H1 (cell line): ENCODE data around the gene RNU11. TPM values are rescaled to one million over a fixed set of nuclear protein-coding genes. Genes with fewer than 3 reads are reported as not detected.

Experiments
- CTCF ChIA-PET: fragments of 300-600 bp; sonication (Branson Sonifier 250); formaldehyde crosslinking; loops from one replicate; lab custom pipeline; 2021; ENCODE audit not compliant: partially characterized antibody; lab: Charles Lee
- POLR2A ChIA-PET: fragments of 300-600 bp; sonication (Branson Sonifier 250); formaldehyde crosslinking; loops from one replicate; lab custom pipeline; 2021; ENCODE audit warnings: inconsistent platforms; ENCODE audit not compliant: partially characterized antibody; lab: Charles Lee
- DNase-seq, 2 experiments: peaks; one replicate each; pipeline versions ENCODE4 v3.0.0 to v3.0.0-alpha.2; 2010 to 2022; ENCODE audit warnings: low spot score in 2 of 2, low read depth in 1 of 2, mixed read lengths in 1 of 2
- FAIRE-seq: peaks from 2 replicates; lab custom pipeline; 2011; peaks lifted over from hg19 to GRCh38; lab: Jason Lieb, UNC
- H2AFZ ChIP-seq: 2 replicates; pipeline ENCODE4 v1.8.1; 2012; ENCODE audit warnings: low read length, inconsistent platforms
- H2AK5ac ChIP-seq: 2 replicates; pipeline ENCODE4 v1.6.1; 2013; ENCODE audit warnings: low read depth, low read length
- H2BK120ac ChIP-seq: replicated peaks from 2 replicates; pipeline ENCODE3; 2013; ENCODE audit warnings: low read depth, low read length, inconsistent platforms
- H2BK12ac ChIP-seq: 2 replicates; pipeline ENCODE4 v1.6.1; 2013; ENCODE audit warnings: low read depth, low read length
- H2BK15ac ChIP-seq: 2 replicates; pipeline ENCODE4 v1.6.1; 2013; ENCODE audit warnings: low read length
- H2BK20ac ChIP-seq: 2 replicates; pipeline ENCODE4 v1.6.1; 2013; ENCODE audit warnings: low read length
- H2BK5ac ChIP-seq: 2 replicates; pipeline ENCODE4 v1.6.1; 2013; ENCODE audit warnings: low read depth, low read length
- H3K14ac ChIP-seq: 2 replicates; pipeline ENCODE4 v1.6.1; 2013; ENCODE audit warnings: inconsistent platforms; ENCODE audit not compliant: insufficient read length
- H3K18ac ChIP-seq: 2 replicates; pipeline ENCODE4 v1.6.1; 2013; ENCODE audit warnings: low read length; ENCODE audit errors: extremely low read depth
- H3K23ac ChIP-seq: 2 replicates; pipeline ENCODE4 v1.6.1; 2013; ENCODE audit warnings: inconsistent platforms; ENCODE audit not compliant: insufficient read length
- H3K23me2 ChIP-seq: 2 replicates; pipeline ENCODE4 v1.6.1; 2013; ENCODE audit warnings: low read depth, low read length
- H3K27ac ChIP-seq: 2 replicates; pipeline ENCODE4 v1.6.1; 2011; ENCODE audit warnings: low read depth, low read length, inconsistent platforms
- H3K27me3 ChIP-seq, 4 experiments: replicated peaks in 1 of 4; 1 replicate in 1 of 4; 2 replicates in 3 of 4; pipeline versions ENCODE4 v1.6.1 to v1.8.1; 2011 to 2013; ENCODE audit warnings: low read length in 3 of 4, mild to moderate bottlenecking in 3 of 4, inconsistent platforms in 2 of 4, mixed read lengths in 2 of 4, moderate library complexity in 1 of 4; ENCODE audit not compliant: control insufficient read depth in 3 of 4, insufficient read depth in 3 of 4; ENCODE audit errors: extremely low read depth in 1 of 4
- H3K36me3 ChIP-seq, 4 experiments: 2 replicates each; pipeline versions ENCODE4 v1.6.1 to v1.8.1; 2011 to 2013; ENCODE audit warnings: mild to moderate bottlenecking in 4 of 4, low read length in 3 of 4, moderate library complexity in 2 of 4, control low read depth in 1 of 4, inconsistent platforms in 1 of 4; ENCODE audit not compliant: insufficient read depth in 4 of 4, control insufficient read depth in 2 of 4
- H3K4ac ChIP-seq: replicated peaks from 2 replicates; pipeline ENCODE3; 2013; ENCODE audit warnings: low read length, low read depth, mixed read lengths, inconsistent platforms; ENCODE audit not compliant: insufficient read length
- H3K4me1 ChIP-seq, 4 experiments: replicated peaks in 1 of 4; 1 replicate in 1 of 4; 2 replicates in 3 of 4; pipeline versions ENCODE4 v1.6.1 to v1.8.1; 2011 to 2013; ENCODE audit warnings: low read length in 3 of 4, inconsistent platforms in 2 of 4, mixed read lengths in 1 of 4; ENCODE audit not compliant: insufficient read depth in 4 of 4, control insufficient read depth in 3 of 4
- H3K4me2 ChIP-seq, 2 experiments: 2 replicates each; pipeline versions ENCODE4 v1.6.1 to v1.8.1; 2011 to 2013; ENCODE audit warnings: low read depth in 2 of 2, low read length in 2 of 2, control low read depth in 1 of 2, inconsistent platforms in 1 of 2, mild to moderate bottlenecking in 1 of 2; ENCODE audit not compliant: insufficient read depth in 1 of 2
- H3K4me3 ChIP-seq, 4 experiments: fragments of 200-600, 300-600 bp in 1 of 4; sonication (generic), shearing (Covaris generic), sonication (Bioruptor Twin) in 1 of 4; 2 replicates each; pipeline versions ENCODE4 v1.5.1 to v1.8.1; 2011 to 2016; ENCODE audit warnings: low read length in 4 of 4, low read depth in 3 of 4, control low read depth in 2 of 4, inconsistent platforms in 2 of 4, mild to moderate bottlenecking in 2 of 4, mixed read lengths in 1 of 4, moderate library complexity in 1 of 4; ENCODE audit not compliant: insufficient read depth in 2 of 4; ENCODE audit errors: extremely low read depth in 1 of 4
- H3K56ac ChIP-seq: replicated peaks from 2 replicates; pipeline ENCODE3; 2013; ENCODE audit warnings: low read depth, mild to moderate bottlenecking, mixed read lengths, low read length, inconsistent platforms; ENCODE audit not compliant: insufficient read length
- H3K79me1 ChIP-seq: 2 replicates; pipeline ENCODE4 v1.6.1; 2013; ENCODE audit warnings: low read depth, low read length, control low read depth
- H3K79me2 ChIP-seq, 2 experiments: 2 replicates each; pipeline versions ENCODE4 v1.6.1 to v1.8.1; 2012 to 2013; ENCODE audit warnings: low read length in 2 of 2, mild to moderate bottlenecking in 2 of 2, inconsistent platforms in 1 of 2; ENCODE audit not compliant: insufficient read depth in 2 of 2, control insufficient read depth in 1 of 2
- H3K9ac ChIP-seq, 4 experiments: replicated peaks in 1 of 4; 1 replicate in 1 of 4; 2 replicates in 3 of 4; pipeline versions ENCODE4 v1.6.1 to v1.8.1; 2011 to 2013; ENCODE audit warnings: low read depth in 3 of 4, low read length in 3 of 4, control low read depth in 2 of 4, mild to moderate bottlenecking in 2 of 4, moderate library complexity in 2 of 4, inconsistent platforms in 1 of 4; ENCODE audit errors: extremely low read depth in 1 of 4
- H3K9me3 ChIP-seq, 2 experiments: 2 replicates each; pipeline versions ENCODE4 v1.6.1 to v1.8.1; 2012 to 2013; ENCODE audit warnings: mild to moderate bottlenecking in 2 of 2, moderate library complexity in 2 of 2, control low read depth in 1 of 2, inconsistent platforms in 1 of 2, low read depth in 1 of 2, low read length in 1 of 2, mixed read lengths in 1 of 2; ENCODE audit not compliant: insufficient read depth in 2 of 2
- H4K20me1 ChIP-seq, 2 experiments: replicated peaks in 1 of 2; 2 replicates each; pipeline versions ENCODE3 to v1.8.1; 2011 to 2013; ENCODE audit warnings: inconsistent platforms in 2 of 2, low read length in 2 of 2, mild to moderate bottlenecking in 1 of 2; ENCODE audit not compliant: insufficient read depth in 2 of 2, control insufficient read depth in 1 of 2
- H4K5ac ChIP-seq: 2 replicates; pipeline ENCODE4 v1.6.1; 2013; ENCODE audit warnings: low read length, low read depth, mixed read lengths, inconsistent platforms; ENCODE audit not compliant: insufficient read length
- H4K8ac ChIP-seq: 2 replicates; pipeline ENCODE4 v1.8.0; 2013; ENCODE audit warnings: mild to moderate bottlenecking, moderate library complexity, low read length, inconsistent platforms; ENCODE audit not compliant: insufficient read depth; ENCODE audit errors: extremely low read depth
- H4K91ac ChIP-seq: replicated peaks from 2 replicates; pipeline ENCODE3; 2013; ENCODE audit warnings: low read length, mixed read lengths, inconsistent platforms; ENCODE audit not compliant: insufficient read length
- ASH2L ChIP-seq: fragments of 200-600, 300-600 bp; sonication (generic); IDR thresholded peaks from one replicate; pipeline ENCODE4 v1.7.1; 2017; ENCODE audit warnings: low read length
- EGR1 ChIP-seq: IDR thresholded peaks from 2 replicates; pipeline ENCODE4 v1.6.1; 2011; ENCODE audit warnings: low read depth, low read length, borderline replicate concordance
- EZH2 ChIP-seq: fragments of 200-600 bp; sonication (generic); IDR thresholded peaks from 2 replicates; pipeline ENCODE4 v1.7.1; 2012; ENCODE audit warnings: low read depth, mild to moderate bottlenecking, moderate library complexity, low read length, inconsistent platforms; ENCODE audit not compliant: severe bottlenecking
- GTF2F1 ChIP-seq: IDR thresholded peaks from 2 replicates; pipeline ENCODE4 v1.6.1; 2012; ENCODE audit warnings: low read depth, low read length, improper control_type of control experiment, borderline replicate concordance
- NRF1 ChIP-seq: IDR thresholded peaks from 2 replicates; pipeline ENCODE4 v1.6.1; 2011; ENCODE audit warnings: mild to moderate bottlenecking, low read depth, low read length, improper control_type of control experiment
- POLR2A ChIP-seq, 2 experiments: IDR thresholded peaks; 1 replicate in 1 of 2; 2 replicates in 1 of 2; pipeline ENCODE4 v1.6.1; 2011; ENCODE audit warnings: low read depth in 2 of 2, low read length in 2 of 2, mild to moderate bottlenecking in 2 of 2; ENCODE audit errors: control extremely low read depth in 1 of 2
- TBP ChIP-seq: IDR thresholded peaks from 2 replicates; pipeline ENCODE4 v1.6.1; 2011; ENCODE audit warnings: low read depth, low read length, improper control_type of control experiment
- WGBS, 2 experiments: shearing (Covaris generic) in 1 of 2; methylation state at CpG; one replicate each; pipeline versions ENCODE4 v1.1.6 to v1.1.7; 2013 to 2015; ENCODE audit warnings: low lambda C conversion rate in 2 of 2, mixed read lengths in 2 of 2, inconsistent platforms in 1 of 2, low coverage in 1 of 2, missing lambda C conversion rate in 1 of 2; ENCODE audit not compliant: insufficient replicate concordance in 2 of 2, insufficient coverage in 1 of 2, insufficient read length in 1 of 2; ENCODE audit errors: extremely low coverage in 1 of 2, missing lambda C conversion rate in 1 of 2; 5-methylcytosine and 5-hydroxymethylcytosine counted together
- polyA plus RNA-seq, 7 experiments: library from polyadenylated mRNA; depleted of rRNA in 3 of 7; stranded (reverse) in 5 of 7; unstranded in 2 of 7; fragments of >200 nt in 5 of 7; fragments of 200-250 nt in 2 of 7; gene quantifications; 1 replicate in 5 of 7; 2 replicates in 1 of 7; 4 replicates in 1 of 7; pipeline versions ENCODE4 v1.2.1 to v1.2.3, GENCODE V29; 2011 to 2013; ENCODE audit warnings: missing spikeins in 2 of 7, mixed read lengths in 2 of 7
- total RNA-seq: library from RNA; stranded (reverse); fragmentation: NEBNext Ultra II Directional; extraction: Animal tissue kit (Norgen Biotek cat#: 25700); gene quantifications from 2 replicates; pipeline ENCODE4 v1.2.1, GENCODE V29; 2021

RNU11 gene
- total and polyA plus RNA-seq, 2 of the 8 experiments (the other 6 are each of a cell fraction or from before 2014, with no cell fraction given) = not detected

DNA sequence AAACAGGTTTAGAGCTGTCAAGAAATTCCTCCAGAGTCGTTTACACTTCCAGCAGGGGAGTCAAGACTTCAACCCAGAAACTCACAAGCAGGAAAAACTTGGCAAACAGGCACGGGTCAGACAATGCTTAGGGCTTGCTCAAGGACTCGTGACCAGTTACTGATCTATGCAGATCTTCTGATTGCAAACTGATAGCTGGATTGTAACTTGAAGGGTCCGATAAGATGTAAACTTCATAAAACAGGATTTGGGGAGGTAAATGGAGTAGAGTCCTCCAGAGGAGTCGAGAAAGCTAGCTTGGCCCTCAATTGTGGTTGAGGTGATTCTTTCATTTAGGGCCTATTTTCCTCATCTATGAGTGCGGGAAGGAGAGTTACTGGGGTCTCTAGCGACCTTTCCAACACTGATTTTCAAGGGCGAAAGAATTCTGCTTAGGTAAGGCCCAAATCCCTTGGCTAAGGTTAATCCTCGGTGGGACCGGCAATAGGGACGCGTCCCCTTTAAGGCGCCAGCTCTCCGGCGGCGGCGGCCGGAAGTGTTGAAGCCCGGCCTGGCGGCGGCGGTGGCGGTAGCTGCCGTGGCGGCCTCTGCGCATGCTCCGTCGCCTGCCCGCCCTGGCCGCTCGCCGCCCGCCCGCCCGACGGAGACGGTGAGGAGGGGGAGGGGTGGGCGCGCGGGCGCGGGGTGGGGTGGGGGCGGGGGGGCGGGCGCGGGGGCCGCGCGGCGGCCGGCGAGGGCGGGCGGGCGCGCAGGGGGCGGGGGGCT lies 20.0 kb downstream of the RNU11 start, which contains the start of gene GMEB1:
GMEB1 (plus strand) TSS at position 594 of the 765 bp plus-strand sequence. CDS start 14,829 bp downstream, outside the sequence.
- peak within 1 kb of the TSS; percentile 40 for H2BK15ac ChIP-seq
- peak within 1 kb of the TSS; percentile 81; the same call in 1 of the 2 replicates for H2AFZ ChIP-seq
- no peak within 1 kb of the TSS for H2BK120ac ChIP-seq
- no peak within 1 kb of the TSS for H3K23ac ChIP-seq
- no peaks in the 10 kb centered on the region for H3K36me3 ChIP-seq
- no peaks in the 10 kb centered on the region for H3K27me3 ChIP-seq
- H4K91ac ChIP-seq = peak within 1 kb of the TSS; percentile 51
- H4K20me1 ChIP-seq = no peaks in the 10 kb centered on the region
- H2BK20ac ChIP-seq = peak within 1 kb of the TSS; percentile 4; the same call in 1 of the 2 replicates
- H3K56ac ChIP-seq = peak within 1 kb of the TSS; percentile 17
- H4K8ac ChIP-seq = peak within 1 kb of the TSS; percentile 95; the same call in 1 of the 2 replicates
- 7% methylated on average over 26 of the region's 57 CpGs; no CpG with 5 or more reads in 1 of the 2 experiments for WGBS, 2 experiments
- H4K5ac ChIP-seq = peak within 1 kb of the TSS; percentile 38
- peak within 1 kb of the TSS; percentile 4; the same call in 1 of the 2 replicates for H2BK12ac ChIP-seq
- no peak within 1 kb of the TSS for H3K14ac ChIP-seq
- peak within 1 kb of the TSS; percentile 79 to 92 (median 85) for H3K9ac ChIP-seq
- H3K4me2 ChIP-seq = peak within 1 kb of the TSS; percentile 89 to 98
- POLR2A ChIA-PET = interaction anchor here (0.6 to 6.0 kb wide), 20 partner anchors 10 to 510 kb away, joined by 3 to 56 read pairs (median 4); partner anchors contain the start of genes RAB42, RCC1, RNU11 and TAF12
- DNase-seq = peak in 1 of 2 experiments; percentile 83
- peaks cover 10% of the 10 kb centered on the region; the same call in 1 of the 2 replicates for H3K23me2 ChIP-seq
- H3K27ac ChIP-seq = peak within 1 kb of the TSS; percentile 87
- peak within 1 kb of the TSS; percentile 81 for H3K18ac ChIP-seq
- H2BK5ac ChIP-seq = peak within 1 kb of the TSS; percentile 85; the same call in 1 of the 2 replicates
- peak within 1 kb of the TSS; percentile 77 to 94 (median 79) for H3K4me3 ChIP-seq
- peaks cover 0 to 22% of the 10 kb centered on the region in 2 experiments; a peak in 2 of 4 replicates for H3K79me2 ChIP-seq
- H3K4ac ChIP-seq = no peak within 1 kb of the TSS
- H3K79me1 ChIP-seq = no peaks in the 10 kb centered on the region
- TF ChIP-seq TBP = peak; percentile 26; the same call in 1 of the 2 replicates
- peak in 1 of 2 experiments; percentile 23; a peak in 1 of 3 replicates for TF ChIP-seq POLR2A (IDR thresholded peaks at IDR 0.05; ENCODE audit: control extremely low read depth in 1 of 2, low read depth in 2 of 2, low read length in 2 of 2)
- TF ChIP-seq GTF2F1 = no peak
- TF ChIP-seq EGR1 = 0 out of 2 replicates have a peak, but pooled peaks have one; percentile 17
- peak; percentile 53 for TF ChIP-seq NRF1
- TF ChIP-seq ASH2L = peak; percentile 56
- TF ChIP-seq EZH2 = no peak
- TF ChIP-seq, all 59 proteins: peak for 5
- 0 out of 2 replicates have a peak within 1 kb of the TSS, but pooled peaks have one; percentile 11 for H2AK5ac ChIP-seq
- CTCF ChIA-PET = interaction anchor here (0.6 to 4.1 kb wide), 5 partner anchors 12 to 389 kb away, joined by 3 to 12 read pairs (median 4); partner anchors contain the start of gene YTHDF2
- peaks cover 4 to 15% (median 7%) of the 10 kb centered on the region in 4 experiments; a peak in 5 of 7 replicates for H3K4me1 ChIP-seq
- no peaks in the 10 kb centered on the region for H3K9me3 ChIP-seq
- FAIRE-seq = peak; percentile 66
